Breast epithelium (tissue), 3 donors: Measurements from ENCODE around the gene SYNE2.

Source experiments
- CTCF ChIP-seq, 3 donors: fragments of 450-650 bp; IDR thresholded peaks; one replicate each; pipeline ENCODE4 v1.5.1; 2016 to 2017; ENCODE audit warnings: antibody characterized with exemption in 3 of 3, mild to moderate bottlenecking in 3 of 3, moderate library complexity in 3 of 3
- POLR2A ChIP-seq: fragments of 450-650 bp; IDR thresholded peaks from one replicate; pipeline ENCODE4 v1.6.1; 2016; ENCODE audit warnings: antibody characterized with exemption, mild to moderate bottlenecking, moderate library complexity
- POLR2AphosphoS5 ChIP-seq, 3 donors: sonication (generic); formaldehyde crosslinking; IDR thresholded peaks; one replicate each; pipeline ENCODE4 v1.6.1; 2017; ENCODE audit warnings: antibody characterized with exemption in 3 of 3

- TF ChIP-seq CTCF (IDR thresholded peaks at IDR 0.05) (no peak), POLR2A (no peak), POLR2AphosphoS5 (IDR thresholded peaks at IDR 0.05) (no peak)
Observed at GRCh38 chr14:64227856-64228255, 375.1 kb downstream of the SYNE2 start.
